ENCODE measurements around the gene NPDC1.

NPDC1 gene

DNA sequence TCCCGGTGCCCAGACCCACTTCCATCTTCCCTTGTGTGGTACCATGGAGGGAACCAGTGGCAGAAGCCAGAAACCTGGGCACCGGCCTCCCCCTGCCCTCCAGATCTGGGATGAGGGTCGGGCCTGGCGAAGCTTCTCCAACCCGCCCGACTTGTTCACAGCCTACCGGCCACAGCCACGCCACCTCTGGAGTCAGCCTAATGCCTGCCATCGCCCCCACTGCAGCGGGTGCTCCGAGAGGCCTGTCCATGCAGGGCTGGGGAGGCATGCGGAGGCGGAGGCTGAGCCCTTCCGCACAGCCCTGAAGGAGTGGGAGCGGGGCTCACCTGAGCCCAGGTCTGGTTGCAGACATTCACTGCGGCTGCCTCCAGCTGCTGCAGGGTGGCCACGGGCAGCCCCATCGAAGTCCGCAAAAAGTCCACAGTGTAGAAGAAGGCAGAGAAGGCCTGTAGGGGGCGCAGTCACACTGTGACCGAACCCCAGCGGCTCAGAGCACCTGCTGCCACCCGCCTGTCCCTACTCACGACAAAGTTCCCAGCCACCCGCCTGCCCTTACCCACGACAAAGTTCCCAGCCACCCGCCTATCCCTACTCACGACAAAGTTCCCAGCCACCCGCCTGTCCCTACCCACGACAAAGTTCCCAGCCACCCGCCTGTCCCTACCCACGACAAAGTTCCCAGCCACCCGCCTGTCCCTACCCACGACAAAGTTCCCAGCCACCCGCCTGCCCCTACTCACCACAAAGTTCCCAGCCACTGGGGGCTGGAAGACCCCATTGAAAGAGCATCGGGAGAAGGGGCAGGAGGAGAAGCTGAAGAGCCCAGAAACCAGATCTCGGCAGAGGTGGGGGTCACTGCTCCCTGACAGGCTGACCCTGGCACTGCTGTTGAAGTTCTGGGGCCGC, 3.8 kb upstream of the NPDC1 start:
- H3K27ac Mint-ChIP-seq, result no peak overlapping the region
- peak; percentile 78 for DNase-seq
- no peaks in the 10 kb centered on the region for H3K4me1 Mint-ChIP-seq
- peaks cover 92% of the 10 kb centered on the region for H3K27me3 Mint-ChIP-seq (ENCODE audit: low read depth, poor library complexity)
- no peaks in the 10 kb centered on the region for H3K9me3 Mint-ChIP-seq
- H3K36me3 Mint-ChIP-seq (ENCODE audit: low read depth), result no peaks in the 10 kb centered on the region
- H3K4me3 Mint-ChIP-seq, result no peak overlapping the region
- TF ChIP-seq, protein P1, sequence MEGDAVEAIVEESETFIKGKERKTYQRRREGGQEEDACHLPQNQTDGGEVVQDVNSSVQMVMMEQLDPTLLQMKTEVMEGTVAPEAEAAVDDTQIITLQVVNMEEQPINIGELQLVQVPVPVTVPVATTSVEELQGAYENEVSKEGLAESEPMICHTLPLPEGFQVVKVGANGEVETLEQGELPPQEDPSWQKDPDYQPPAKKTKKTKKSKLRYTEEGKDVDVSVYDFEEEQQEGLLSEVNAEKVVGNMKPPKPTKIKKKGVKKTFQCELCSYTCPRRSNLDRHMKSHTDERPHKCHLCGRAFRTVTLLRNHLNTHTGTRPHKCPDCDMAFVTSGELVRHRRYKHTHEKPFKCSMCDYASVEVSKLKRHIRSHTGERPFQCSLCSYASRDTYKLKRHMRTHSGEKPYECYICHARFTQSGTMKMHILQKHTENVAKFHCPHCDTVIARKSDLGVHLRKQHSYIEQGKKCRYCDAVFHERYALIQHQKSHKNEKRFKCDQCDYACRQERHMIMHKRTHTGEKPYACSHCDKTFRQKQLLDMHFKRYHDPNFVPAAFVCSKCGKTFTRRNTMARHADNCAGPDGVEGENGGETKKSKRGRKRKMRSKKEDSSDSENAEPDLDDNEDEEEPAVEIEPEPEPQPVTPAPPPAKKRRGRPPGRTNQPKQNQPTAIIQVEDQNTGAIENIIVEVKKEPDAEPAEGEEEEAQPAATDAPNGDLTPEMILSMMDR (IDR thresholded peaks at IDR 0.05), result peak; percentile 54

DNA sequence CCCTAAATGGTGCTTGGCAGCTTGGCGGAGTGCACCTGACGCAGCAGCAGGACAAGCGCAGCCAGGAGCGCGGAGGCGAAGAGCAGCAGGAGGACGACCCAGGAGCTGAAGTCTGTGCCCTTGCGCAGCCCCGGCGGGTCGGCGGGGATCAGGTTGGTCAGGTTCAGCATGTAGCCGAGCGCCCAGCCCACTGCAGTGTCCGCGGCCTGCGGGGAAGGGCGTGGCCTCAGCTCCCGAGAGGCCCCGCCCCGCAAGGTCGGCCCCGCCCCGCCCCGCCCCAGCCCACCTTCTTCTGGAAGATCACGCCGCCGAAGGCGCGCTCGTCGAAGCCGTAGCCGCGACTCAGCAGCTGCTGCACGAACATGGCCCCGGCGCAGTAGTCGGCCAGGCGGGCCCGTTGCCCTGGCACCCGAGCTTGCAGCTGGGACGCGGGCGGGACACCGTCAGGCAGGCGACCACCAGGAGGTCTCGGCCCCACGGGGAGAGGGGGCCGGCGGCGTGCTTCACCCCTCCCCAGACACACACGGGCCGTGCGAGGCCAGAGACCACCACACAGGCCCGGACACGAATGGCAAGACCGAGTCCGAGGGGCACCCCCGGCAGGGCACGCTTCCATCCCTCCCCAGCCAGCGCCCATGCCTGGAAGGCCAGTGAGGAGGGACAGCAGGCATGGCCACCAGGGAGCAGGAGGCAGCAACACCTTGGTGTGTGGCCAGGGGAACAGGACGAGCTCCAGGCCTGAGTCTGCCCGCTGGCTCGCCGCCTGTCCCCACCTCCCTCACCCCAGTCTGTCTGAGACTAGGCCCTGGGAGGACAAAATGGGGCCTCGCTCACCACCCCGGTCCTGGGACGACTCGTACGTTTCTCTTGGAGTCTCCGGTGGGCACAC, 2.9 kb upstream of the NPDC1 start:
- H3K36me3 Mint-ChIP-seq (ENCODE audit: low read depth), result no peaks in the 10 kb centered on the region
- peaks cover 93% of the 10 kb centered on the region for H3K27me3 Mint-ChIP-seq (ENCODE audit: low read depth, poor library complexity)
- no peaks in the 10 kb centered on the region for H3K9me3 Mint-ChIP-seq
- no peaks in the 10 kb centered on the region for H3K4me1 Mint-ChIP-seq
- TF ChIP-seq, protein P1 (IDR thresholded peaks at IDR 0.05), result no peak
- no peak overlapping the region for H3K4me3 Mint-ChIP-seq
- no peak for DNase-seq
- H3K27ac Mint-ChIP-seq, result no peak overlapping the region

DNA sequence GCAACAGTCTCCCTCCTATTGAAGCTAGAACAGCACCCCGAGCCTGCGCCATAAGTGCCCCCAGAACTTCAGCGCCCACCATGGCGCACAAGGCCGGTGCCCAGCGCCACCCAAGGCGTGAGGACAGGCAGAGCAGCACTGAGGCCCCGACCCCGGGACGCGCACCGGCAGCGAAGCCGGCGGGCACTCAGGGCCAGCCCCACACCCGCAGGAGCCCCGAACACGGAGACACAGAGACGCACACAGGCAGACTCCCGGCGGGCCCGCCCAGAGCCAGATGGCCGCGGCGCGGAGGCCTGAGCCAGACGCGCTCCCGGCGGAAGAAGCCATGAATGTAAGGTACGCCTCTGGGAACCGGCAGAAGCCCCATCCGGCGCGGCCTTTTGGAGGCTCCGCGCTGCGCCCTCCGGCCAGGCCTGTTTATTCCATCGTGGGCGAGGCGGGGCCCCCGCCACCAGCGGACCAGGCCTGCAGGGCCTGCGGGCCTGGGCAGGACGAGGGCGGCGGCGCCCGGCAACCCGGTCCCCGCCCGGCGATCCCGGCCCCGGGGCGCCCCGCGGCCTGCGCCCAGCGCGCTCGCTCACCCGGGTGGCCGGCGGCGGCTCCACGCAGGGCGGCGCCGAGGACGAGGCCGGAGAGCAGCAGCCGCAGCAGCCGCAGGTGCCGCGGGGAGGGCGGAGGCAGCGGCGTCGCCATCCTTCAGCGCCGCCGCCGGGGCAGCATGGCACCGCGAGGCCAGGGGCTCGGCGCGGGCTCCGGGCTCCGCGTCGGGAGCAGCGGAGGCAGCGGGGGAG, 486 bp downstream of the NPDC1 start:
- Mint-ChIP-seq H3K4me3 (peak overlapping the region; percentile 68), H3K27me3 (ENCODE audit: low read depth, poor library complexity) (peaks cover 74% of the 10 kb centered on the region)
- DNase-seq, result peak; percentile 61

DNA sequence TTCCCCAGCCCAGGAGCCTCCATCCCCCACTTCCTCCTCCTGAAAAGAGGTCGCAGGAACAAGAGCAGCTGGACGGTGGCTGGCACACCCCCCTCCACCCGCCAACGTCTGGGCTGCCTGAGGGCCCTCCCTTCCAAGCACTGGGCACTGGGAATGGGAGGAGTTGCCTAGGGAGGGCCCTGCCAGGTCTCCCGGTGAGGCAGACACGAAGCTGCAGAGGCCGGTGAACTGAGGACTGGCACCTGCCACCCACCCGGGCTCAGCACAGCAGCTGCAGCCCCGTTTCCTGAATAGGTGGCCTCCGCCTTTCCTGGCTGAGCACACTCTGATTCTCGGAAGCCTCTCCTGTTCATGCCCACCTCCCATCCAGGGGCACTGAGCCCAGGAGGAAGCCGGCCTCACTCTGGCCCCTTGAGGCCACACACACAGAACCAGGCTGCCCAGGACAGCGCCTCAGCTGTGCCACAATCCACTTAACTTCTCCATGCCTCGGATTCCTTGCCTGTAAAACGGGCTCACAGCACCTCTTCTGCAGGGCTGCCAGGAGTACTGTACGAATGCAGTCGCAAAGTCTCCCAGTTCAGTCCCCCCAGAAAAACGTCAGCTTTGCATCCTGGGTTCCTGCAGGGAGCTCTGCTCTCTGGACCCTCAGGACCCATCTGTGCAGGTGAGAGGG, 1.3 kb downstream of the NPDC1 start:
- Mint-ChIP-seq H3K36me3 (ENCODE audit: low read depth) (no peaks in the 10 kb centered on the region), H3K4me1 (no peaks in the 10 kb centered on the region), H3K27ac (no peak overlapping the region), H3K9me3 (no peaks in the 10 kb centered on the region), H3K27me3 (ENCODE audit: low read depth, poor library complexity) (peaks cover 66% of the 10 kb centered on the region), H3K4me3 (peak overlapping the region; percentile 59)
- no peak for DNase-seq
- TF ChIP-seq, protein P1 (IDR thresholded peaks at IDR 0.05), result no peak

More for the DNA sequence above, 486 bp downstream of the NPDC1 start:
- Mint-ChIP-seq H3K36me3 (ENCODE audit: low read depth) (no peaks in the 10 kb centered on the region), H3K4me1 (no peaks in the 10 kb centered on the region), H3K9me3 (no peaks in the 10 kb centered on the region), H3K27ac (no peak overlapping the region)
- TF ChIP-seq, protein P1 (IDR thresholded peaks at IDR 0.05), result no peak

DNA sequence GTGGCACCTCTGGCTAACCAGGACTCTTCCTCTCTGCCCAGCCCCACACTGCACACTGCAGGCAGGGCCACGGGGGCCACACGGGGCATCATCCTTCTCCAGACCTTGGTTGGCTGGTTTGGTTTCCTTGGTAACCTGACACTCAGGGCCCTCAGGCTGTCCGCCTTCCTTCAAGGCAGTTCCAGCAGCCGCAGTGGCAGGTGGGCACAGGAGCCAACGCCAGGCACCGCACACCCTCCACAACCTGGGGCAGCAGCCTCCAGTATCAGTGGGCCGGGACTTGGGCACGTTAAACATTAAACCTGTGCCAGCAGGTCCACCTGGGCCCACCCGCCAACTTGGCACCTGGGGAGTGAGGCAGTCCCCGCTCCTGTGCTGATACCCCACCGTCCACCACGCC, 1.9 kb downstream of the NPDC1 start:
- Mint-ChIP-seq H3K27ac (no peak overlapping the region), H3K9me3 (no peaks in the 10 kb centered on the region), H3K4me1 (no peaks in the 10 kb centered on the region), H3K4me3 (no peak overlapping the region), H3K36me3 (ENCODE audit: low read depth) (no peaks in the 10 kb centered on the region), H3K27me3 (ENCODE audit: low read depth, poor library complexity) (peaks cover 60% of the 10 kb centered on the region)
- DNase-seq, result no peak
- TF ChIP-seq, protein P1 (IDR thresholded peaks at IDR 0.05), result no peak

Measured in nephron progenitor cell (in vitro differentiated cells).